Amygdala (tissue), 56 donors: ENCODE results near the gene IRAK1.

Experiments
- DNase-seq, 56 donors: peaks; one replicate each; lab custom pipeline; 2025; lab: John Stamatoyannopoulos, UW

The IRAK1 gene

DNA sequence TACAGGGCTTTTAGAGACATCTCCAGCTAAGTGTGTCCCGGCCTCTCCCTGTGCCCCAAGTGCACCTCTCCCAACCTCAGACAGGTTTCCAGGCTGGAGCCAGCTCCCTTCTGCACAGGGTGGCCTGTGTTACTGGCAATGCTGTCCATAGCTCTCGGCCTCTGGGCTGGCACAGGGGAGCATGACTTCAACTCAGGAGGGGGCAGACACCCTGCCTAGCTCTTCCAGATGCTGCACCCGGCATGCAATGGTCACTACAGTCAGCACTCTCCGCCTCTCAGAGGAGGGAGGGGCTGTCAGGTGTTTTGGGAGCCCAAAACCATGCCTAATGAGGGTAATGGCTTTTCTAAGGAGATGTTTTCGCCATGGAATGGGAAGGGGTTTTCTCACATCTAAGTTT lies 2.4 kb upstream of the IRAK1 start:
- DNase-seq: no peak

- no peak for DNase-seq
These were observed 1.5 kb upstream of the IRAK1 start for GRCh38 chrX:154021131-154021611.

- no peak for DNase-seq
These were observed 924 bp upstream of the IRAK1 start for GRCh38 chrX:154020536-154021115.

- no peak for DNase-seq
These were observed 561 bp downstream of the IRAK1 start for GRCh38 chrX:154019061-154019621.

DNA sequence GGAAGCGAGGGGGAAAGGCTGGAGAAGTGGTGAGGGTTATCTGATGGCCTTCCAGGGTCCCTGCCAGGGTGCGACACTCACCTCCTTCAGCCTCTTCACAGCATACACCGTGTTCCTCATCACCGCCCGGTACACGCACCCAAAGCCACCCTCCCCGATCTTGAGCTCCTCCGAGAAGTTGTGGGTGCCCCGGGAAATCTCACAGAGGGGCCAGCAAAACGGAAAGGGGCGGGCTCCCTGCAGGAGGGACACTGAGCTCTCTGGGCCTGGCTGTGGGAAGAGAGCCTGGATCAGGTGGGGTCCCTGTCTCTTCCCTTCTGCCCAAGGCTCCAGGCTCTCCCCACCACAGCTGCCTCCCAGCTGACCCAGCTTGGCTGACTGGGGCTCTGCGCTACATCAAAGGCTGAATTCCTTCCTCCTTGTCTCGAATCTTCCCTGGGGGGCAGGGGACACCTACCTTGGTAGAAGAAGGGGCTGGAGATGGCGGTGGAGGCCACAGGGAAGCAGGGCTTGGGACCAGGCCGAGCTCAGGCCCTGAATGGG lies 1.1 kb downstream of the IRAK1 start:
- DNase-seq: no peak

- DNase-seq: no peak
These were observed 1.8 kb downstream of the IRAK1 start for GRCh38 chrX:154017766-154018517.

DNA sequence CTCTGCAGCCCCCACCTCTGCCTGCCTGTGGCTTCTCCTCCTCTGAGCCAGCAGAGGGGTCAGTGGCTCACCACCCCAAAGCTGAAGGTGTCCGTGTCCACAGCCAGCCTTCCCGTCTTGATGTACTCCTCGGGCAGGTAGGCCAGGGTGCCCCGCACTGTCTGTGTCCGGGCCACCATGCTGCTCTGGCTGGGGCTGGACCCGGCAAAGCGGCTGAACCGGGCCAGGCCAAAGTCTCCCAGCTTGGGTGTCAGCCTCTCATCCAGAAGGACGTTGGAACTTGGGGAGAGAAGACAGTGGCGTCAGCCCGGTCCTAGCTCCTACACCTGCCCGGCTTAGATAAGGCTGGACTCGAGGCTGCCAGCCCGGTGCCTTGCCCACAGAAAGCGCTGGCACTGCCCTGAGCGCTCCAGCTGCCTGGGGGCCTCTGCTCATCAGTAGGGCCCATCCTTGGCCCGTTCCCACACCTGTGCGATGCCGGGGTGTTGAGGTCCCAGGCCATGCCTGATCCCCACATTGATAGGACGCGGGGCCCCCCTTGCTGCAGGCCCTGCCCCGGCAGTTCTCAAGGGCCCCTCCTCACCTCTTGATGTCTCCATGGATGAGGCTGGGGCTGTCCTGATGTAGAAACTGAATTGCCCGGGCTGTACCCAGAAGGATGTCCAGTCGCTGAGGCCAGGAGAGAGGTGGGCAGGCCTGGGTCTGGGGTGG lies 3.2 kb downstream of the IRAK1 start:
- no peak for DNase-seq

- no peak for DNase-seq
These were observed 4.0 kb downstream of the IRAK1 start for GRCh38 chrX:154015581-154016264.

- DNase-seq: no peak
These were observed 5.0 kb downstream of the IRAK1 start for GRCh38 chrX:154014429-154015380.

- peak in 18 of 56 donors; percentile 2 to 35 (median 17) for DNase-seq
These were observed 5.9 kb downstream of the IRAK1 start for GRCh38 chrX:154013614-154014360.

DNA sequence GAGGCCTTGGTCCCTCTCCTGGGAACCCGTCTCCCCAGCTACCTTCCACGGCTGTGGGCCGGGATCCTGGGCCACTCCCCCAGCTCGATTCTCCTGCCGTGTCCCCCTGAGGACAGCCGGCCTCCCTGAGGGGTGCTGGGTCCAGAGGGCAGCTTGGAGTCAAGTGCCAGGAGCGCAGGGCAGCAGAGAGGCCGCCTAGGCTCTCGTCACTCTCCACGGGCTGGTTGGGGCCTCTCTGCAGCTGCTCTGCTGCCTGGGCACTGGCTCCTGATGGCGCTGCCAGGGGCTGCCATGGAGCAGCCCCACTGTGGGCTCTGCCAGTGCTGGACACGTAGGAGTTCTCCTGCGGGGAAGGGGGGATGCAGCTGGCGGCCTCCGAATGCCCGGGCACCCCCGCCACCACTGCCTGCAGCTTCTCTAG lies 6.7 kb downstream of the IRAK1 start:
- DNase-seq: peak in 15 of 56 donors; percentile 6 to 55 (median 27)

GRCh38 chrX:154012336-154012991 lies 7.2 kb downstream of the IRAK1 start:
- DNase-seq: peak in 21 of 56 donors; percentile 1 to 52 (median 27)

GRCh38 chrX:154011376-154012335 lies 8.0 kb downstream of the IRAK1 start:
- DNase-seq: no peak

DNA sequence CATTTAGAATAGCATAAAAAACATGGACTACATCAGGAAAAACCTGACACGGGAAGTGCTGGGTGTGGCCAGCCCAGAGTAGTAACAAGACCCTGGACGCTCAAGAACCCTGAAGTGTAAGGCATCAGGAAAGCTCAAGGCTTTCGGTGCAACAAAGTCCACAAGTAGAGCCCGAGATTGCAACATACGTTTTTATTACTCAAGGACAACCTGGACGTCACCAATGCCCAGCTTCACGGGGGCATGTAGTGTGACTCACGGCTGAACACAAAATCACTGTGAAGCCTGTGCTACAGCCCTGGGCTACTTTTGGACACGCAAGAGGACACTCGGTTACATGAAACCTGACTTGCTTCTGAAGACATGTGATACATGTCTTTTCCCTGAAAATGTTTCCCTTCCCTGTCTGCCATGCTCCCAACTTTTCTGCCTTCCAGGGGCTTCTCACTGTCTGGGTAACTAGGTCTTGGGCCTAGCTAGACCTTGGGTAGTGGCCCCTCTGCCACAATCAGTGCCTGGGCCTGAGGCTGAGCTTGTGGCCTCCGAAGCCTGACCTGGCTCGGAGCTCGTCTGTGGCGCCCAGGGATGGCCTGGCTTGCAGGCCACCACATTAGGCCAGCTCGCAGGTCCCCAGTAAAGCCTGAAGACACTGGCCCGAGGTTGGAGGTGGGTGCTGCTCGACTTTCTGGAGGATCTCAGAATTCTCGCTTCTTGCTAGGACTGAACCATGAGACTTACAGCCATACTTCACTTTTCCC lies 9.2 kb downstream of the IRAK1 start:
- DNase-seq: no peak

GRCh38 chrX:154008521-154008920 lies 11.2 kb downstream of the IRAK1 start:
- no peak for DNase-seq

DNA sequence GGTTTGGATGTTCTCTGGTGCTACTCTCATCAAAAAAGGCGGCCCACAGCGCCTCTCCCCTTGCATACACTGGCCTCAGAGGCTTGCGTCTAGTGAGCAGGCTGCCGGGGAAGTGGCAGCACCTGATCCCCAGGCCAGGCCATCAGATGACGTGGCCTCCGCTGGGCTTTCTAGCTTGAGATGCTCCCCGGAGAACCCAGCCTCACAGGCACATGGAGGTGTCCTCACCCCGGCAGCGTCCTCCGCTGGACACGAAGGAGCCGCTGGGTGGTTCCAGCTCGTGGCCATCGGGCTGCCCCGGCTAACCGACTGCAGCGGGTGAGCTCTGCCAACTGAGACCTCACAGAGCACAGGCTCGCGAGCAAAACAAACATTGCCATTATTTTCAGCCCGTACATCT lies 12.8 kb downstream of the IRAK1 start:
- DNase-seq: no peak
